HepG2 (cell line): ENCODE results near the gene ENG. TPM values are rescaled to one million over a fixed set of nuclear protein-coding genes. Genes with fewer than 3 reads are reported as not detected.

ENCODE experiments used
- ATF5 ChIP-seq: sonication (generic); formaldehyde crosslinking; IDR thresholded peaks from 2 replicates; pipeline ENCODE4 v1.4.0; 2020; ENCODE audit warnings: mild to moderate bottlenecking, low read depth, missing genetic modification reagents
- CBX2 ChIP-seq, 2 experiments: fragments of 200-600 bp in 1 of 2; sonication (generic); formaldehyde crosslinking in 1 of 2; IDR thresholded peaks; 2 replicates each; pipeline versions ENCODE4 v1.7.0 to v1.8.1; 2018 to 2022; ENCODE audit warnings: low read depth in 2 of 2, low read length in 1 of 2, mild to moderate bottlenecking in 1 of 2, missing genetic modification reagents in 1 of 2
- CTCF ChIP-seq: sonication (generic); formaldehyde crosslinking; IDR thresholded peaks from 2 replicates; pipeline ENCODE4 v1.5.0; 2020; ENCODE audit warnings: mild to moderate bottlenecking, missing genetic modification reagents, moderate library complexity
- DPF2 ChIP-seq: sonication (generic); formaldehyde crosslinking; IDR thresholded peaks from 2 replicates; pipeline ENCODE4 v1.4.0; 2020; ENCODE audit warnings: mild to moderate bottlenecking, low read depth, missing genetic modification reagents, borderline replicate concordance
- GABPA ChIP-seq, 2 experiments: IDR thresholded peaks; 2 replicates each; pipeline ENCODE4 v1.6.1; 2011 to 2016; ENCODE audit warnings: low read depth in 2 of 2, low read length in 1 of 2, missing biosample characterization in 1 of 2, missing genetic modification characterization in 1 of 2
- GTF2F1 ChIP-seq: fragments of 150-350 bp; IDR thresholded peaks from 2 replicates; pipeline ENCODE4 v1.6.1; 2014; ENCODE audit warnings: low read length
- HMGA1 ChIP-seq: sonication (generic); formaldehyde crosslinking; conservative IDR thresholded peaks from 2 replicates; pipeline ENCODE4 v1.4.0; 2020; ENCODE audit warnings: missing genetic modification reagents
- HNF4G ChIP-seq, 2 experiments: sonication (generic) in 1 of 2; formaldehyde crosslinking in 1 of 2; IDR thresholded peaks; 2 replicates each; pipeline versions ENCODE4 v1.4.0 to v1.6.1; 2011 to 2020; ENCODE audit warnings: borderline replicate concordance in 2 of 2, low read depth in 2 of 2, mild to moderate bottlenecking in 2 of 2, low read length in 1 of 2, missing genetic modification reagents in 1 of 2, moderate library complexity in 1 of 2
- JDP2 ChIP-seq: sonication (generic); formaldehyde crosslinking; IDR thresholded peaks from 2 replicates; pipeline ENCODE4 v1.8.1; 2022; ENCODE audit warnings: missing genetic modification reagents, borderline replicate concordance
- JUN ChIP-seq: sonication (generic); formaldehyde crosslinking; IDR thresholded peaks from 2 replicates; pipeline ENCODE4 v1.4.0; 2020; ENCODE audit warnings: mild to moderate bottlenecking, missing genetic modification reagents
- KLF9 ChIP-seq: IDR thresholded peaks from 2 replicates; pipeline ENCODE4 v1.6.1; 2016; ENCODE audit warnings: low read depth
- MAZ ChIP-seq, 2 experiments: sonication (generic) in 1 of 2; formaldehyde crosslinking in 1 of 2; IDR thresholded peaks; 2 replicates each; pipeline versions ENCODE4 v1.5.0 to v1.6.1; 2012 to 2020; ENCODE audit warnings: low read depth in 2 of 2, mild to moderate bottlenecking in 2 of 2, borderline replicate concordance in 1 of 2, improper control_type of control experiment in 1 of 2, low read length in 1 of 2, missing genetic modification reagents in 1 of 2, moderate library complexity in 1 of 2
- MBD4 ChIP-seq: IDR thresholded peaks from 2 replicates; pipeline ENCODE4 v1.6.1; 2012; ENCODE audit warnings: low read length, inconsistent platforms, borderline replicate concordance
- MTF2 ChIP-seq: sonication (generic); formaldehyde crosslinking; IDR thresholded peaks from 2 replicates; pipeline ENCODE4 v1.5.0; 2020; ENCODE audit warnings: missing genetic modification reagents, borderline replicate concordance
- NFRKB ChIP-seq: fragments of 450-650 bp; IDR thresholded peaks from 2 replicates; pipeline ENCODE4 v1.6.1; 2017
- POGK ChIP-seq: sonication (generic); formaldehyde crosslinking; conservative IDR thresholded peaks from 2 replicates; pipeline ENCODE4 v1.8.0; 2022; ENCODE audit warnings: mild to moderate bottlenecking, moderate library complexity, missing genetic modification reagents
- POLR2AphosphoS5 ChIP-seq: IDR thresholded peaks from 2 replicates; pipeline ENCODE4 v1.6.1; 2012; ENCODE audit warnings: low read depth, low read length
- SRY ChIP-seq: sonication (generic); formaldehyde crosslinking; IDR thresholded peaks from 2 replicates; pipeline ENCODE4 v1.8.0; 2022; ENCODE audit warnings: mild to moderate bottlenecking, missing genetic modification reagents
- TCF12 ChIP-seq, 2 experiments: fragments of 450-650 bp in 1 of 2; sonication (generic) in 1 of 2; formaldehyde crosslinking in 1 of 2; IDR thresholded peaks; 2 replicates each; pipeline versions ENCODE4 v1.6.1 to v1.8.0; 2017 to 2022; ENCODE audit warnings: antibody characterized with exemption in 1 of 2, mild to moderate bottlenecking in 1 of 2, missing genetic modification reagents in 1 of 2, moderate library complexity in 1 of 2
- ZFP36 ChIP-seq: fragments of 150-350 bp; IDR thresholded peaks from 2 replicates; pipeline ENCODE4 v1.6.1; 2018; ENCODE audit warnings: borderline replicate concordance, low read length, low read depth; ENCODE audit not compliant: partially characterized antibody
- ZKSCAN1 ChIP-seq: fragments of 150-350 bp; IDR thresholded peaks from 2 replicates; pipeline ENCODE4 v1.6.1; 2014; ENCODE audit warnings: low read length
- ZNF619 ChIP-seq: sonication (generic); formaldehyde crosslinking; IDR thresholded peaks from 2 replicates; pipeline ENCODE4 v1.4.0; 2020; ENCODE audit warnings: mild to moderate bottlenecking, missing genetic modification reagents
- ZNF83 ChIP-seq: sonication (generic); formaldehyde crosslinking; IDR thresholded peaks from 2 replicates; pipeline ENCODE4 v1.4.0; 2020; ENCODE audit warnings: missing genetic modification reagents, mild to moderate bottlenecking, borderline replicate concordance
- ZNF850 ChIP-seq: sonication (generic); formaldehyde crosslinking; conservative IDR thresholded peaks from 2 replicates; pipeline ENCODE4 v1.9.0; 2021; ENCODE audit warnings: mild to moderate bottlenecking, missing genetic modification reagents
- ZSCAN20 ChIP-seq: sonication (generic); formaldehyde crosslinking; IDR thresholded peaks from 2 replicates; pipeline ENCODE4 v1.4.0; 2020; ENCODE audit warnings: missing genetic modification reagents, mild to moderate bottlenecking, borderline replicate concordance
- polyA plus RNA-seq, 8 experiments: library from polyadenylated mRNA; depleted of rRNA in 3 of 8; stranded (reverse) in 7 of 8; unstranded in 1 of 8; fragments of >200 nt; fragmentation: Illumina TruSeq in 4 of 8; extraction: Trizol in 4 of 8; gene quantifications; 2 replicates each; pipeline versions ENCODE4 v1.2.1 to v1.2.3, GENCODE V29; 2011 to 2016; ENCODE audit warnings: low read depth in 4 of 8, missing spikeins in 1 of 8, mixed read lengths in 1 of 8; ENCODE audit not compliant: insufficient read depth in 1 of 8
- total RNA-seq, 5 experiments: library from RNA; depleted of rRNA; stranded (reverse); fragments of >200 nt; fragmentation: Illumina TruSeq; extraction: Trizol; gene quantifications; 2 replicates each; pipeline ENCODE4 v1.2.3, GENCODE V29; 2016; ENCODE audit warnings: low read depth in 1 of 5

Gene ENG
- total and polyA plus RNA-seq, 2 of the 13 experiments (the other 11 are each of a cell fraction or from before 2014, with no cell fraction given) = 0.02 to 1.1 TPM

DNA sequence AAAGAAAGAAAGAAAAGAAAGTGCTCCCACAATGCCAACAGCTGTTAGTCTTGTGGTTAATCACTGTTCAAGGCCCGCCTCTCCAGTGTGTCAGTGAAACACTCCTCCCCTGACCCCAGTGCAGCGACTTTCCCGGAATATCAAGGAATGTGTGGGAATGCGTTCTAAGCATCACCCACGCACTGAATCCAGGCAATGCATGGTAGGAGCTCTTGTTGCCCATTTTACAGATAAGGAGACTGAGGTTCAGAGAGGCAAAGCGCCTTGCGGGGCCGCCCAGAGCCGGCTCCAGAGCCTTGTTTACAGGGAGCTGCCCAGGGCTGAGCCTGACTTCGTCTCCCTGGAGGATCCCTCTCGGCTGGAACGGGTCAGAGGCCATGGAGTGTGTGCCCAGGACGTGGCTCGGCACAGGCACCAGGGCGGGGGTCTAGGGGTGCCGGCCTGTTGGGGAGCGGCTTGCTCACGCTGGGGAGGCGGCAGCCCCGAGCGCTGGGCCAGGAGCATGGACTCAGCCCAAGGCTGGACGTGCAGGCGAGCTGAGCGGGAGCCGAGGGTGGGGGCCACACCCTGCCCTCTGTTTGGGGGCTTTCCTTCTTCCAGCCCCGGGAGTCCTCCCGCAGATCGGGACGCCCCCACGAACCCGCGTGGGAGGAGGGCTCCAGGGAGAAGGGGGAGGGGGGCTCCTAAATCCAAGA is 44.1 kb upstream of the ENG start (continued):
- TF ChIP-seq HMGA1 (no peak), CBX2 (IDR thresholded peaks at IDR 0.05; ENCODE audit: low read depth, low read length) (no peak), CBX2 (CRISPR knock-in tag; IDR thresholded peaks at IDR 0.05; ENCODE audit: low read depth) (no peak), POLR2AphosphoS5 (0 out of 2 replicates have a peak, but pooled peaks have one; percentile 30), ZNF619 (CRISPR knock-in tag) (no peak), GABPA (IDR thresholded peaks at IDR 0.05; ENCODE audit: low read depth, low read length) (no peak), GABPA (CRISPR knock-in tag; IDR thresholded peaks at IDR 0.05; ENCODE audit: low read depth) (no peak), ZNF850 (CRISPR knock-in tag) (no peak; the same call in 1 of the 2 replicates), ZSCAN20 (no peak), MTF2 (CRISPR knock-in tag) (no peak), JDP2 (CRISPR knock-in tag) (no peak), SRY (no peak), ATF5 (CRISPR knock-in tag) (no peak), POGK (CRISPR knock-in tag) (0 out of 2 replicates have a peak, but pooled peaks have one; percentile 38), DPF2 (CRISPR knock-in tag) (no peak), JUN (CRISPR knock-in tag) (no peak), ZFP36 (no peak), HNF4G (IDR thresholded peaks at IDR 0.05; ENCODE audit: borderline replicate concordance, low read depth, low read length) (no peak), HNF4G (CRISPR knock-in tag; IDR thresholded peaks at IDR 0.05; ENCODE audit: borderline replicate concordance, low read depth) (0 out of 2 replicates have a peak, but pooled peaks have one; percentile 58), KLF9 (no peak), TCF12 (IDR thresholded peaks at IDR 0.05) (no peak), TCF12 (CRISPR knock-in tag; IDR thresholded peaks at IDR 0.05) (no peak), CTCF (CRISPR knock-in tag) (no peak), MAZ (IDR thresholded peaks at IDR 0.05; ENCODE audit: borderline replicate concordance, low read depth, low read length) (no peak), MAZ (CRISPR knock-in tag; IDR thresholded peaks at IDR 0.05; ENCODE audit: low read depth) (peak; percentile 74), GTF2F1 (no peak), NFRKB (no peak), ZKSCAN1 (no peak), MBD4 (no peak), ZNF83 (CRISPR knock-in tag) (no peak)
